Memory B cell (primary cell): Measurements from ENCODE around the gene KLF14.

Experiments
- ATAC-seq: fragments of 150-1000 bp; cut with Tn5 transposase; 2 replicates; pipeline ENCODE4 v1.10.0; 2021; ENCODE audit warnings: low read depth, mild to moderate bottlenecking, moderate library complexity
- DNase-seq, 2 donors: peaks; one replicate each; pipeline ENCODE4 v3.0.0; 2022; ENCODE audit warnings: low spot score in 2 of 2
- H3K27ac Mint-ChIP-seq: one replicate; pipeline ENCODE4 v1.8.0; 2022; ENCODE audit warnings: mild to moderate bottlenecking, moderate library complexity, mixed read lengths
- H3K27me3 Mint-ChIP-seq: one replicate; pipeline ENCODE4 v1.8.0; 2022; ENCODE audit warnings: mixed read lengths
- H3K36me3 Mint-ChIP-seq: one replicate; pipeline ENCODE4 v1.8.0; 2022; ENCODE audit warnings: mild to moderate bottlenecking, mixed read lengths
- H3K4me1 Mint-ChIP-seq: one replicate; pipeline ENCODE4 v1.8.0; 2022; ENCODE audit warnings: mixed read lengths
- H3K4me3 Mint-ChIP-seq: one replicate; pipeline ENCODE4 v1.8.0; 2022; ENCODE audit warnings: mild to moderate bottlenecking, moderate library complexity, mixed read lengths
- H3K9me3 Mint-ChIP-seq: one replicate; pipeline ENCODE4 v1.8.0; 2022; ENCODE audit warnings: mixed read lengths

KLF14 gene

DNA sequence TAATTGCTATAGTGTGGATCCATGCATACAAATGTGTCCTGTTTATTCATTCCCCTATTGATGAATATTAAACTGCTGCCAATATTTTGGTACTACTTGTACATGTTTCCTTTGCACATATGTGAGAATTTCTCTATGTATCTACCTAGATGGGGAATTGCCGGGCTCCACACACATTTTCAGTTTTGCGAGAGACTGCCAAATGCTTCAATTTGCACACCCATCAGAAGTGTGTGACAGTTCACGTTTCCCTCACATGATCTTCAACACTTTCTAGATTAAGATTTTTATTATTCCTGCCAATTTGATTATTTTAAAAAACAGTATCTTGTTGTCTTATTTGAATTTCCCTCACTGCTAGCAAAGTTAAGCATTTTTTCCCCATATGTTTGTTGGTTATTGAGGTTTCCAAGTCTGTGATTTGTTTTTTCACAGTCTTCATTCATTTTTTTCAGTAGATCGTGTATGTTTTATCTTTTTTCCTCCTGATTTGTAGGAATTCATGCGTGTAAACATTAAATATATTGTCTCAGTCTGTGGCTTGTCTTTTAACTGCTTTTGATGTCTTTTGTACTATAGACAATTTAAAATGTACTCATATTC lies 2.4 kb upstream of the KLF14 start:
- Mint-ChIP-seq H3K9me3 (no peaks in the 10 kb centered on the region), H3K27ac (no peak overlapping the region), H3K36me3 (no peaks in the 10 kb centered on the region), H3K27me3 (peaks cover 16% of the 10 kb centered on the region), H3K4me3 (no peak overlapping the region), H3K4me1 (no peaks in the 10 kb centered on the region)
- DNase-seq: no peak
- ATAC-seq: no peak

DNA sequence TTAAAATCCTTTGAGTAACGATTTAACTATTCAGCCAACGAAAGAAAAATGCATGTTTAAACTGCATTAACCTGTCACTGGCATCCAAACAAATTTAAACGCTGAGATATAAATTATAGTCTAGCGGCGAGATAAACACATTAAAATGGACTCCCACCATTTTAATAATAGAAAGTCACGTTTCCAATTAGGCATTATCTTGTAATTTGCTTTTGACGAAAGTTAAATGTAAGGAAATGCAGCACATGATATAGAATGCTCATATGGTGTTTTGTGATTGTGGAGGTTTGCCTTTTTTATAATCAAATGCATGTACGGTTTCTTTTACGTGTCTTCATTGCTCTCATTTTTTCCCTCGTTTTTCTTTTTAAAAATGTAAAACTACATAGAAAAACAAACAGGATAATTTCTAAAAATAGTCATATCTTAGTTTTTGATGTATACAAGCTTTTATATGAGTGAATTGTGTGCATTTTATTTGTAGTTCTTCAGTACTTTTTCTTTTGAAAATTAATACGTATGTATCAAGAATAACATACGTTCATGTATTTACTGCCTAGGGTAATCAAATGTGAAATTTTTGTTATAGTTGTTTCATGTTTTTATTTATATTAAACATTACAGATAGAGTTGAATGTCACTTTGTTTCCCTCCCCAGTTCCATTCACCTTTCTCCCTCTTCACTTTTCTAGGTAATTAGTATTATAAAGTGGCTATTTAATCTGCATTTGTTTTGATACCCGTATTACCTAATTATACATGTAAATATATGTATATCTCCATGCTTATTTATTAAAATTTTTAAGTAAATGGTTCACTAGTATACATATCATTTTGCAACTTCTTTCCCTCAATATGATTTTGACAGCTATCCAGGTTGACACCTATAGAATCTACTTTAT lies 1.1 kb upstream of the KLF14 start:
- H3K4me3 Mint-ChIP-seq: peak overlapping the region; percentile 82
- H3K27ac Mint-ChIP-seq: no peak overlapping the region
- ATAC-seq (no peak), DNase-seq (no peak)
- H3K27me3 Mint-ChIP-seq: peaks cover 22% of the 10 kb centered on the region
- H3K36me3 Mint-ChIP-seq: no peaks in the 10 kb centered on the region
- H3K9me3 Mint-ChIP-seq: no peaks in the 10 kb centered on the region
- H3K4me1 Mint-ChIP-seq: no peaks in the 10 kb centered on the region

DNA sequence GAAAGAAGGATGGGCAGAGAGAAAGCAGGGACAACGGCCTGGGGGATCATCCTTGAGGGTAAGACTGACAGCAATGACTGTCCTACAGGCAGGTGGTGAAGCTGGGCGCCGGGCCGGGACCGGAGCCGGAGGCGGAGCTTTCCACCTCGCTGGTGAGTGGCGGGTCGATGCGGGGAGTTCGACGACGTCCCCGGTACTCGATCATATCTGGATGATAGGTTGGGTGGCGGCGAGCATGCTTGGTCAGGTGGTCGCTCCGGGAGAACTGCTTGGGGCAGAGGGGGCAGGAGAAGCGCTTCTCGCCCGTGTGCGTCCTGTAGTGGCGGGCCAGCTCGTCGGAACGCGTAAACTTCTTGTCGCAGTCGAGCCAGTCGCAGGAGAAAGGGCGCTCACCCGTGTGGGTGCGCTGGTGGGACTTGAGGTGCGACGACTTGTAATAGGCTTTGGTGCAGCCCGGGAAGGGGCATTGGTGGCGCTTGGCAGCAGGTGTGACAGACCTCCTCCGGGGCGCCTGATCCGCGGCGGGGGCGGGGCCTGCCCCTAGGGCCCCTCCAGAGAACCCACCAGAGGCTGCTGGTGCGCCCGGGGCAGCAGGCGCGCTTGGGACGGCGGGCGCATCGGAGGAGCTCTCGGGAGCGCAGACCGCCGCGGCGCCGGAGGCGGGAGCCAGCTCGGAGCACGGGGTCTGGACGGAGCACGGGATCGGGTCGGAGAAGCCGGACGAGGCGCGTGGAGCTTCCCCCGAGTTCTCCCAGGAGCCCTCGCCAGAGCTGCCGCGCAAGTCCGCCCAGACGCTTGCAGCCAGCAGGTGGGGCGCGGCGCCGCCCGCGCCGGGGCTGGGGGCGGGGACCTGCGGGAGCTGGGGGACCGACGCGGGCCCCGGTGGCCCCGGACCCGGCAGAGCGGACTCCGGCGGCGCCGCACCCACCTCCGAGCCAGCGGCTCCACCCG lies 752 bp downstream of the KLF14 start:
- no peaks in the 10 kb centered on the region for H3K36me3 Mint-ChIP-seq
- H3K4me1 Mint-ChIP-seq: no peaks in the 10 kb centered on the region
- H3K27me3 Mint-ChIP-seq: peaks cover 26% of the 10 kb centered on the region
- DNase-seq (peak; percentile 33 to 44), ATAC-seq (peak; percentile 82)
- no peaks in the 10 kb centered on the region for H3K9me3 Mint-ChIP-seq
- no peak overlapping the region for H3K27ac Mint-ChIP-seq
- H3K4me3 Mint-ChIP-seq: peak overlapping the region; percentile 75

DNA sequence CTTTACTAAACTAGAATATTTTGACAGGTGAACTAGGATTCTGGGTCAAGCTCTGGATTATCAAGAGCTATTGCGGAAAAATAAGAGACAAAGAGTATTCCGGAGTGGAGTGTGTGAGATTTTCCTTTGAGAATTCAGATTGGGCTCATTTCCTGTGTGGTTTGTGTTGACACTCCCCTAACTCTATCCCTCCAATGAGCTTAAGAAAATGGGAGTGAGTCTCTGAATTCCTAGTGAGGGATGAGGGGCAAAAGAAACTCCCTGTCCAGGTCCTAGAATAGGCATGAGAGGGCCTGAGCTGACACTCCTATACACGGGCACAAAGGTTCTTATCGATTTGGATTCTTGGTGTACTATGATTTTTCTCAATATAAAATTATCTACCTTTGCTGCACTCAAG lies 10.2 kb downstream of the KLF14 start:
- Mint-ChIP-seq H3K27me3 (peaks cover 9% of the 10 kb centered on the region), H3K27ac (no peak overlapping the region), H3K4me3 (no peak overlapping the region), H3K4me1 (no peaks in the 10 kb centered on the region), H3K36me3 (no peaks in the 10 kb centered on the region), H3K9me3 (no peaks in the 10 kb centered on the region)
- ATAC-seq (no peak), DNase-seq (no peak)

DNA sequence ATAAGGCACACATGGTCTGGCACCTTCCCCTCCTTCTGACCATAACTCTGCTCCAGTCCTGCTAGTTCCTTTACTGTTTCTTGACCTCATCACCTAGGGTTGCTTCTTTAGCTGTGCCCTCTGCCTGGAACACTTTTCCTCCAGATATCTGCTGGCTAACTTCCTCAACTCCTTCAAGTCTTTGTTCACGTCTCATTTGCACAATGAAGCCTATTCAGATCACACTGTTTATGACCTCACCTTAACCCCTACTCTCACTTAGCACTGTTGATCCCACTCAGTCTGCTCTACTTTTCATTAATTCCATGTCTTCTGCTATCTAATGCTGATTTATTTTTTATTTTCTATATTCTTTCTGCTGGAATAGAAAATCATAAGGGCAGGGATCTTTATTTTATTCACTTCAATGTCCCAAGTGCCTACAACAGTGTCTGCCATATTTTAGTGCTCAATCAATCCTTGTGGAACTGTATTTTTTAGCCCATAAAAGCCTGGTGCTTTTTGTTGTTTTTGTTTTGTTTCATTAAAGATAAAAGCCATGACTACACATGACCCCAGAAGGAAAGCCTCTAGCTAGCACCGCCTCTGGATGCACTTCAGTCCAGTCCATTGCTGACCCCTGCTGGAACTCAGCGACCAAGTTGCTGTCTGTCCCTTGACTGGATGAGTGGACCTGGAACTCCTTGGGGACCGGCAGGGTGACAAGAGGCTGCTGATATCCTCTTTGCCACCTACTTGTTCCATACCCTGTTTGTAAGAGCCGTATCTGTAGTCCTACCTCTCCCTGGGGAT lies 12.3 kb downstream of the KLF14 start:
- Mint-ChIP-seq H3K27ac (no peak overlapping the region), H3K27me3 (peaks cover 6% of the 10 kb centered on the region), H3K9me3 (no peaks in the 10 kb centered on the region), H3K4me3 (no peak overlapping the region), H3K36me3 (no peaks in the 10 kb centered on the region), H3K4me1 (no peaks in the 10 kb centered on the region)
- DNase-seq (no peak), ATAC-seq (no peak)

DNA sequence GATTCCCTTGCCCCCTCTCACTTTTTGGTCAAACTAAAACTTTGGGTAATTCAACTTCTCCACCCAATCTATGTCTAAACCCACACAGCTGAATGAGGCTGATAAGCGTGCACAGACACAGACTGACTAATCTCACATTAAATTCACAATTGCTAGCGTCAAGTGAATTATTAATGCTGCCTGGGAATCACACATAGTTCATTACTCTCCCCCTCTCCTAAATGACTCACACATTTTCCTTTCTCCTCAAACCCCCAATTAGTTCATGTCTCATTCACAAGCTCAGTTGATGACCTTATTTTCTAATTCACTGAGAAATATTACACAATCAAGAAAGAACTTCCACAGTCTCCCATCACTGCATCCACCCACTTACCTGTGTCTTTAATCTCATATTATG lies 14.5 kb downstream of the KLF14 start:
- Mint-ChIP-seq H3K4me3 (no peak overlapping the region), H3K4me1 (no peaks in the 10 kb centered on the region), H3K9me3 (no peaks in the 10 kb centered on the region), H3K27ac (no peak overlapping the region), H3K36me3 (no peaks in the 10 kb centered on the region), H3K27me3 (peaks cover 2% of the 10 kb centered on the region)
- DNase-seq: no peak
- ATAC-seq: no peak

DNA sequence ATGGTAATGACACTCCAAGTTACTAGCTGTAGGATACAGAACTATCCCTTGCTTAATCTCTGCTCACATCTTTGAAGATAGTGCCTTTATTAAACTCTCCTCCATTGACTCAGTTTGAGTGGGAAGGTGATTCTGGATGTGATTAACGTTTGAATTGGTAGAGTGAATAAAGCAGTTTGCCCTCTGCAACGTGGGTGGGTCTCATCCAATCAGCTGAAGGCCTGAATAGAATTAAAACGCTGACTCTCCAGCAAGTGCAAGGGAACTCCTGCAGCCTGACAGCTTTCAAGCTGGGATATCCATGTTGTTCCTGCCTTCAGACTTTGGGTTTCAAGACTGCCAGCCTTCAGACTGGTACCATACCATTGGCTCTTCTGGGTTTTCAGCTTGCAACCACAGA lies 21.6 kb downstream of the KLF14 start:
- no peaks in the 10 kb centered on the region for H3K36me3 Mint-ChIP-seq
- H3K27ac Mint-ChIP-seq: no peak overlapping the region
- H3K4me1 Mint-ChIP-seq: no peaks in the 10 kb centered on the region
- DNase-seq (no peak), ATAC-seq (no peak)
- no peak overlapping the region for H3K4me3 Mint-ChIP-seq
- H3K27me3 Mint-ChIP-seq: peaks cover 13% of the 10 kb centered on the region
- no peaks in the 10 kb centered on the region for H3K9me3 Mint-ChIP-seq

DNA sequence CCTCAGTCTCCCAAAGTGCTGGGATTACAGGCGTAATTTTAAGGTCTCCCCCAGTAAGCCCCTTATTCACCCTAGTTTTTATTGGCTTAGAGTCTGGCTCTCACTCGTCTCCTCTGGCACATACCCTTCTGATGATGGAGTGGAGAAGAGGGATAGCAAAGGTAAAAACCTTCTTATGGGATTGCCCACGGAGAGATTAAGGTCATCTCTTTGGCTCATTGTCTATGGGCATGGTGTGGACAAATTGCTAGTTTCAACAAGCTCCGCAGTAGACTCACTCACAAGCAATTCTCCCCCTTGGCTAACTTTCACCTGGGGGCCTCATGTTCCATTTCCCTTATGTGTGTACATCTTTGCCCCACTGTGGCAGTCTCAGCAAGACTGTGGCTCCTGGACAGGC lies 25.2 kb downstream of the KLF14 start:
- H3K27me3 Mint-ChIP-seq: peaks cover 19% of the 10 kb centered on the region

DNA sequence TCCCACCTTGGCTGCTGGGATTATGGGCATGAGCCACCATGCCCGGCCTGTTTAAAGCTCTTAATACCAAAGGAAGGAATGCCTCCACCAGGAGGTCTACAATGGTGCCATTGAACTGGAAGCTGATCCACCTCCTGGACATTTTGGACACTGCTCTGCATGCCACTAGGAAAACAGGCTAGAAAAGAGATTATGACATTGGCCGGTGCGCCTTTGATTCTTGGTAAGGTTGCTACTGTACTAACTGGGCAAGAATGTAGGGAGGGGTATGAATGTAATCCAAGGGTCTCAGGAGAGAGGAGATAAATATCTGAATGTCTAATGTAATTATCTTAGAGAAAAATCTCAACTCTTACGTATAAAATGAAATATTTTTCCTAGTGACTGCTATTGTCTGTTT lies 26.0 kb downstream of the KLF14 start:
- no peak overlapping the region for H3K4me3 Mint-ChIP-seq
- no peak for DNase-seq
- H3K36me3 Mint-ChIP-seq: peaks cover 2% of the 10 kb centered on the region
- ATAC-seq: no peak
- H3K27ac Mint-ChIP-seq: no peak overlapping the region
- H3K9me3 Mint-ChIP-seq: peaks cover 1% of the 10 kb centered on the region
- no peaks in the 10 kb centered on the region for H3K4me1 Mint-ChIP-seq
- peaks cover 19% of the 10 kb centered on the region for H3K27me3 Mint-ChIP-seq

More for the DNA sequence above, 25.2 kb downstream of the KLF14 start:
- no peak for DNase-seq
- ATAC-seq: no peak
- H3K9me3 Mint-ChIP-seq: peaks cover 1% of the 10 kb centered on the region
- peaks cover 2% of the 10 kb centered on the region for H3K36me3 Mint-ChIP-seq
- no peak overlapping the region for H3K27ac Mint-ChIP-seq
- H3K4me1 Mint-ChIP-seq: no peaks in the 10 kb centered on the region
- H3K4me3 Mint-ChIP-seq: no peak overlapping the region

DNA sequence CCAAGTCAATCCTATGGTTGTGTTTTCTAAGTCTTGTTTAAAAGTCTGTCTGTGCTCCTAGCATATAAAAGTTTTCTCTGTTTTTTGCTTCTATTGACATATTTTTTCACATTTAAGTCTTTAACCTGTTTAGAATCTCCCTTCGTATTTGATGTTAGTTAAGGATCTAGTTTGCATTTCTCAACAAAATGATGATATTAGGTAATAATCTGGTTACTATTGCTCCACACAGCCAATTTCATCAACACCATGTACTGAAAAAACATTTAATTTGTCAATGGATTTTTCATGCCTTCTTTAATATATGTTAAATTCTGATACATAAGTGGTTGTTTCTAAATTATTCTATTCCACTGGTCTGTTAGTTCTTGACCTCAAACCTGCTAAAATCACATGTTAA lies 30.2 kb downstream of the KLF14 start:
- Mint-ChIP-seq H3K4me3 (no peak overlapping the region), H3K36me3 (peaks cover 2% of the 10 kb centered on the region), H3K27me3 (peaks cover 10% of the 10 kb centered on the region), H3K4me1 (no peaks in the 10 kb centered on the region), H3K27ac (no peak overlapping the region), H3K9me3 (peaks cover 1% of the 10 kb centered on the region)
- ATAC-seq (no peak), DNase-seq (no peak)

DNA sequence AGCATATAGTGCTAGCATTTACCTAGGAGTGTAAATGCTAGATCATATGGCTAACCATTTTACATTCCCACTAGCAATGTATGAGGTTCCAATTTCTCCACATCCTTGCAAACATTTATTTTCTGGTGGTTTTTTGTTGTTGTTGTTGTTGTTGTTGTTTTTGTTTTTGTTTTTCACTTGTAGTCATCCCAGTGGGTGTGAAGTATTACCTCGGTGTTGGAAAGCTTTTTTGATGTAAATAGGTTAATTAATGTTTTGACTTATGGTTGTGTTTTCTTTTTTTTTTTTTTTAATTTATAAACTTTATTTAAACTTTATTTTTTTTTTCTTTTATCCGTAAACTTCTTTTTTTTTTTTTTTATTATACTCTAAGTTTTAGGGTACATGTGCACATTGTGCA lies 32.4 kb downstream of the KLF14 start:
- no peak overlapping the region for H3K4me3 Mint-ChIP-seq
- DNase-seq (no peak), ATAC-seq (no peak)
- H3K36me3 Mint-ChIP-seq: peaks cover 2% of the 10 kb centered on the region
- H3K27me3 Mint-ChIP-seq: peaks cover 3% of the 10 kb centered on the region
- H3K27ac Mint-ChIP-seq: no peak overlapping the region
- no peaks in the 10 kb centered on the region for H3K4me1 Mint-ChIP-seq
- no peaks in the 10 kb centered on the region for H3K9me3 Mint-ChIP-seq

DNA sequence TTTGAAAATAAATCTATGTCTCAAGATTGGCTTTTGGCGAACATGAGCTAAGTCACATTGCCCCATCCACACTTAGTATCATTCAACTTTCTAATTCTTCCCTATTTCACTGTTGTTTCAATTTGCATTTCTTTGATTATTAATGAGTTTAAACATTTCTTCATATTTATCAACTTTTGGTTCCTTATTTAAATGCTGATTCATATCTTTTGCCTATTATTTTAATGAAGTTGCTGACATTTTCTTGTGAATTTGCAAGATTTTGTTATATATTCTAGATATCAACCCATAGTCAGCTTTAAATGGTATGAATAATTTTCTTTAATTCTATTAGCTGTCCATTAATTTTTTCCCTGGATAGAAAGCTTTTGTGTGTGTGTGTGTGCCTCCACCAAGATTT lies 33.2 kb downstream of the KLF14 start:
- Mint-ChIP-seq H3K4me1 (no peaks in the 10 kb centered on the region), H3K36me3 (no peaks in the 10 kb centered on the region), H3K9me3 (no peaks in the 10 kb centered on the region), H3K27me3 (peaks cover 2% of the 10 kb centered on the region), H3K4me3 (no peak overlapping the region), H3K27ac (no peak overlapping the region)
- DNase-seq (no peak), ATAC-seq (no peak)

DNA sequence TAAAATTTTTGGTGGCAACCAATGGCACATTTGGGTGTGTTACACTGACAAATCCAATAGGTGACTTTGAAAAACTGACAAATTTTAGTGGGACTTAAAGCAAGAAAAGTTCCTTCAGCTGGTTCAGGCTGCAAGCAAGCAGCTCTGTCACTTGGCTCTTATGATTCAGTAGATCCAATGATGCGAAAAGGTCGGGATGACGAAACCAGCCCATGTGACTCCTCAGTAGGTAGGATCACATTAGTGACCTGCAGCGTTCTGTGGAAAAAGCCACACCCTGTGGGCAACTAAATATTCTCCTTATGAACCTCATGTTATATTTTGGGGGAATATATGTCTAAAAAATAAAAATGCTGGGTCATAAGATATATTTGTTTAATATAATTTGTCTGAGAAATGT lies 34.3 kb downstream of the KLF14 start:
- DNase-seq (no peak), ATAC-seq (no peak)
- Mint-ChIP-seq H3K36me3 (no peaks in the 10 kb centered on the region), H3K9me3 (no peaks in the 10 kb centered on the region), H3K27ac (no peak overlapping the region), H3K27me3 (peaks cover 2% of the 10 kb centered on the region), H3K4me1 (no peaks in the 10 kb centered on the region), H3K4me3 (no peak overlapping the region)
